Measurements from ENCODE around the gene SHC4.
"Not testable (repeated sequence)": the region's sequence is repeated elsewhere in the genome, so short reads cannot be mapped to it uniquely, and the experiment has no call there.

The SHC4 gene

DNA sequence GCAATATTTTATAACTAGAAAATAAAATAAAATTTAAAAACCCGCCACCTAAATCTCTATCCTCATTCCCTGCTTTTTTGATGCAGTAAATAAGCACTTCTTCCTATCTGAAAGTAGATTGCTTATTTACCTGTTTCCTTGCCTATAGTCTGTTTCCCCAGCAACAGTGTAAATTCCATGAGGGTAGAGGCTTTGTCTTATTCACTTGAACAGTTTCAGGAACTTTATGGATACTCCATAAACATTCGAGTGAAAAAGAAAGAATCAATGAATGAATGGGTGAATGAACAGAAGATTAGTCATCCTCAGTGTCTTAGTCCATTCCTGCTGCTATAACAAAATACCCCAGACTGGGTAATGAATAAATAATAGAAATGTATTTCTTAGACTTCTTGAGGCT lies 41.7 kb downstream of the SHC4 start:
- no peak for DNase-seq

GRCh38 chr15:48916721-48917120 lies 47.0 kb downstream of the SHC4 start:
- no peak for DNase-seq

DNA sequence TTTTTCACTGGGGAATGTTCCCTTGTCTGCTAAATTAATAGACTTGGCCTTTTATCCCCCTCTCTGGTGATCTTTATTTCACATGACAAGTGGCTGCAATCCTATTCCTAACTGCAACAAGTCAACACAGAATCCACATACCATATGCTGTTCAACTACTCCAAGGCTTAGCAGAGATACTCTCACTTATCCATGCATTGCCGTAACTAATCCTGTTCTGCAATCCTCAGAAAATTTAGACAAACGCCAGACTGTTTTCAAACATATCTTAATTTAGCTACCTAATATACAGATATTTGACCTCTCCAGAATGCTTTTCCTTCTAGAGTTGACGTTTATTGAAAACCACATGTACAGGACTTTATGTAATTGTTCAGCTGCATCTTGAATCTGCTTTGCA lies 47.9 kb downstream of the SHC4 start:
- DNase-seq: no peak

GRCh38 chr15:48914717-48915116 lies 49.0 kb downstream of the SHC4 start:
- DNase-seq: no peak

DNA sequence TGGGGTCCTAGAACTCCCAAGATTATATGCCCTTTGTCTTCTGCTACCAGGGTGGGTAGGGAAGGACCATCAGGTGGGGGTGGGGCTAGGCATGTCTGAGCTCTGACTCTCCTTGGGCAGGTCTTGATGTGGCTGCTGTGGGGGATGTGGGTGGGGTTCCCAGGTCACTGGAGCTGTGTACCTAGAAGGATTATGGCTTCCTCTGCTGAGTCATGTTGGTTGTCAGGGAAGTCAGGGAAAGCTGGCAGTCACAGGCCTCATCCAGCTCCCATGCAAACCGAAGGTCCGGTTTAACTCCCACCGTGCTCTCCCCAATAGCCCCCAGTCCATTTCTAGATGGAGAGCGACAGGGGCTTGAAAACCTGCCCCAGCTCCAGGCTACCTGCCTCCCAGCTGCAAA lies 50.6 kb downstream of the SHC4 start:
- no peak for DNase-seq

GRCh38 chr15:48910554-48910953 lies 53.2 kb downstream of the SHC4 start:
- not testable (repeated sequence) for DNase-seq

- not testable (repeated sequence) for DNase-seq
Measured at GRCh38 chr15:48909313-48909712, 54.4 kb downstream of the SHC4 start.

DNA sequence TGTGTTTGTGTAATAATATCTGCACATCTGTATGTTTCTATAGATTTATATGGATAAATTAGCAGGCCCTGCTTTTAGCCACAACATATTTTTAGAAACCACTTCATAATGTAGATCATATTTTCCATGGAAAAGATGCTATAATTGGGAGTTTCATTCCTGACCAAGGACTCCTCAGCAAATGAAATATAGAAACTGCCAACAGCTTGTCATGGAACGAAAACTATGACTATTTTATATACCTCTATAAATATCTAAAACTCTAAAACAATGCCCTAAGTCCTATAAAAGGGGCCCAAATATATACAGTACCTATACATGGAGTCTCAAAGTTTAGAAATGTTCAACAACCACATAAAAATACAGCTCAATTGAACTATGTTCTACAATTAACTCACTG lies 57.9 kb downstream of the SHC4 start:
- DNase-seq: no peak

GRCh38 chr15:48905216-48905615 lies 58.5 kb downstream of the SHC4 start:
- DNase-seq: no peak

GRCh38 chr15:48904758-48905157 lies 59.0 kb downstream of the SHC4 start:
- DNase-seq: no peak

GRCh38 chr15:48899793-48900192 lies 63.9 kb downstream of the SHC4 start:
- DNase-seq: no peak

DNA sequence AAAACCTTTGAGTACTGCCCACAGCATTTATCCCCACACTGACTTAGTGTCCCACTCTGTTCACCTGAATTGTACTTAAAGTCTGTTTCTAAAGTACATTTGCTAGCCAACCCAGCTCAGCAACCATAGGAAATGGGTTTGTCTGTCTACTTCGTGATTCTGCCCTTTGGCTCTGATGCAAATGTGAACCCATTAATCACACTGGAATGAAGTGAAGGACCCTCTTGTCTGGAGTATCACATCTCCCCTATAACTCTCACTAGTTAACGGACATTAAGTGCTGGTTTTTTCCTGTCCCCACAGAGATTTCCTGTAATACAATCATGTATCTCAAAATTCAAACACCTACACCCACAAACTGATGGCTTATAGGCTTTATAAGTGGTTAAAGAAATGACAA lies 65.3 kb downstream of the SHC4 start:
- DNase-seq: no peak

DNA sequence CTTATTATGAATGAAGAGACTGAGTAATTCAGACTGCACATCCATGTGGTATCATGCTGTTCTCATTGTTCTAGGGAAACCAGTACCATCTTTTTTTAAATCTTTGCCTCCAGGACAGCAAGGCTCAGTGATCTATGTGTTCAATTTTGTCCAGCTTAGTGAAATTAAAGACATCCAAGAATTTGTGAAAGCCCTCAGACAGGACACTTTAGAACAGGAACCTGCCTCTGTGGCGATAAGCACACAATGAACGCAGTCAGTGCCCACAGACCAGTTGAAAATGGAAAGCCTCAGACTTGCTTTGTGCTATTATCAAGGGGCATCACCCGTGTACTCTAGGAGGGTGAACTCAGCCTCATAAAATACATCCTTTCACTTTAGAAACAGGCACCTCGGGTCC lies 65.7 kb downstream of the SHC4 start:
- DNase-seq: no peak

DNA sequence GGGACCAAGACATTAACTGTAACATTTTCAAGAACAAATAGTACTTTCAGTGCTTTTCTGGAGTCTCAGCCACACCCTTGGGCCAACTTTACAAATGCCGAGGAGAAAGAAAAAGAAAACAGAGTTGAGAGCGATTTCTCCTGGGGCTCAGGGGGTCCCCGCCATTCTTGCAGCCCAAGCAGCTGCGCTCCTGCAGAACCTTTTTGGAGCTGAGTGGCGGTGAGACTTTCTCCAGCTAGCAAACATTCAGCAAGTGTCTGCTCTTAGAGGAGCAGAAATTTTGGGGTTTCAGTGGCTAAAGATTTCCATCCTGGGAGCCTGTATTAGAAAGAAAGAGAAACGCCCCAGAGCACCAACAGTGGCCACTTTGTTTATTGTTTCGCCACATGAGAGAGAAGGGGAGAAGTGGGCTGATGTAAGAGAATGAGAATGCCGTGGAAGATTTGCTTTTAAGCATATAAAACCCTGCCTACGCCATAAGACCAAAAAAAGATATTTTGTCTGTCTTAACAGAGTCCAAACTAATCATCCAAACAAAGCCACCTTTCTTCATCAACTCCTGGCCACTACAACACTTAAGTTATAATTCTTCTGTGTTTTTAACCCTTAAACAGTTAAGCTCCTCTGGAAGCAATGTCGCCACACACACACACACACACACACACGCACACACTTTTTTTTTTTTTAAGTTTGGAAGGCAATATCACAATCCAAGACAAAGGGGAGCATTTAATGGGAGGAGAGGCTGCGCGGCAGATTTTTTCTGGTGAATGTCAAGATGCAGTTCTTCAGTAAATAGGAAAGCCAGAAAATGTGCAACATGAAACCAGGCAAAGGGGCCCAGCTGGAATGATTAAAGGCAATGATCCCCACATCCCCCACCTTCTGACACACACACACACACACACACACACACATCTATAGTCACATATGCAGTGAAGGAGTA lies 66.6 kb downstream of the SHC4 start:
- DNase-seq: no peak

DNA sequence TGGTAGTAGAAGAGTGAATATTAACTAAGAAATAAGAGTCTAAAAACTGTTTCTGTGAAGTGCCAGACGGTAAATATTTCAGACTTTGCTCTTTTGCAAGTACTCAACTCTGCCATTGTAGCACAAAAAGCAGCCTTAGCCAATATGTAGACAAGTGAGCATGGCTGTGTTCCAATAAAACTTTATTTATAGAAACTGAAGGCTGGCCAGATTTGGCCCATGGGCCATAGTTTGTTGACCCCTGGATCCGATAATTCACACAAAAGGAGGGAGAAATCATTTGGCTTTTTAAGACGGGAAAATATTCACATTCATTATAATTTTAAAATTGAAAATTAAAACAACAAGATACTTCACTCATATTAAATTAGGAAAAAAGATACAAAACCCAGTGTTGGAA lies 70.4 kb downstream of the SHC4 start:
- peak; percentile 6 for DNase-seq

- no peak for DNase-seq
Measured at GRCh38 chr15:48891232-48891765, 72.4 kb downstream of the SHC4 start.

- DNase-seq: no peak
Measured at GRCh38 chr15:48890375-48890972, 73.2 kb downstream of the SHC4 start.

GRCh38 chr15:48889925-48890324 lies 73.8 kb downstream of the SHC4 start:
- no peak for DNase-seq

- DNase-seq: peak; percentile 5
Measured at GRCh38 chr15:48888836-48889235, 74.9 kb downstream of the SHC4 start.

DNA sequence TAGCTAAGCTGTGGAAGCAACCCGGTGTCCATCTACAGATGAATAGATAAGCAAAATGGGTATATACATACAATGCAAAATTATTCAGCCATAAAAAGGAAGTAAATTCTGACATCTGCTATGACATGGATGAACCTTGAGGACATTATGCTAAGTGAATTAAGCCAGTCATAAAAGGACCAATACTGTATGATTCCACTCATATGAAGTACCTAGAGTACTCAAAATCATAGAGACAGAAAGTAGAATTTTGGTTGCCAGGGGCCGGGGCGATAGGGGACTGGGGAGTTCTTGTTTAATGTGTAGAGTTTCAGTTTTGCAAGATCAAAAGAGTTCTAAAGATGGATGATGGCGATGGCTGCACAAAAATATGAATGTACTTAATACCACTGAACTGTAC lies 75.5 kb downstream of the SHC4 start:
- DNase-seq: no peak

- no peak for DNase-seq
Measured at GRCh38 chr15:48887144-48887543, 76.6 kb downstream of the SHC4 start.

DNA sequence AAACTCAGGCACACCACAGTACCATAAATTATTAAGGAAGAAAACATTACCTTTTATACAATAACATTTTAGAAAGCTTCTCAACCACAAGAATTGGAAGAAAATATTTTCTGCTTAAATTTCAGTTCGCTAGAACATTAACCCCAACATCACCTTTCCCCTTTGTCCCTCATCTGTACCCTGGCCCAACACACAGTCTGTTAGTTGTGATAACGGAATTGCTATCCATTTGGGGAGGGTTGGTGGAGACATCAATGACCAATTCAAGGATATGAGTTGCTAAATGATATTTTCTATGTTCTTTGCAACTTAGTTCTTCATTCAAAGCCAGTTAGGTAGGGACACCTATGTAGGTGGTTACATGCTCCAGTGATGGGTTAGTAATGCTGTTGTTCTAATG lies 80.0 kb downstream of the SHC4 start:
- no peak for DNase-seq

DNA sequence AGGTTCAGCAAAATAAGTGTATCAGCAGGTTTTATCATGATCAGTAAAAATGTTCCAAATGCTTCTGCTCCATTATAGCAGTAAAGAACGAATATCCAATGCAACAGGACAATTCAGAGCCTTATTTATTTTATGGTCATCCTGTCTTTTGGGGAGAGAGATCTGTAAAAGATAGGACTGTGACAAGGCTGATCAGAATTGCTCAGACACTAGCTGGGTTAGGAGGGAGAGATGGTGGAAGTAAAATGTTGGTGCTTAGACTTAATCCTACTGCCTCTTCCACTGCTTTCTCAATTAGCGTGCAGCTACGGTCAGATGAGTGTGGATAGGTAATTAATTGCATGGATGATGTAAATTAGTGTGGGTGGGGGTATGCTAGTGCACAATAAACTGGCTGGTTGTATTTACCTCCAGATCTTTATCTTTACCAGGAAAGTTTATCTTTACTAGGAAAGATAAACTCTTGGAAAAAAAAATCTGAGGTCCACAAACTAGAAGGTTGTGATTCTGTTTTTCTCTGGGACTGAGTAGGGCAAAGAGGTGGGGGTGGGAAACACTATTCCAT lies 83.6 kb downstream of the SHC4 start:
- DNase-seq: no peak
